Measurements from ENCODE around the gene RANBP17. TPM values are rescaled to one million over a fixed set of nuclear protein-coding genes. Genes with fewer than 3 reads are reported as not detected.
A peak's percentile ranks its signal among the peaks of the same experiment; 100 is the strongest.

RANBP17 gene
- total RNA-seq, 1 experiment from 2014 or later, result 6.6 TPM

- no peak for DNase-seq (ENCODE audit: low read depth)
- in situ Hi-C loops (cut with HindIII; ENCODE audit: low pct_unique_long_range_greater_than_20kb, low sequenced_read_pairs), result no loop called here
These were observed 259.8 kb downstream of the RANBP17 start for GRCh38 chr5:171121638-171122037.

- in situ Hi-C loops (cut with HindIII; ENCODE audit: low pct_unique_long_range_greater_than_20kb, low sequenced_read_pairs), result no loop called here
- DNase-seq (ENCODE audit: low read depth), result no peak
These were observed 260.6 kb downstream of the RANBP17 start for GRCh38 chr5:171122372-171122771.

GRCh38 chr5:171123417-171123816 lies 261.6 kb downstream of the RANBP17 start:
- no peak for DNase-seq (ENCODE audit: low read depth)
- in situ Hi-C loops (cut with HindIII; ENCODE audit: low pct_unique_long_range_greater_than_20kb, low sequenced_read_pairs), result no loop called here

- in situ Hi-C loops (cut with HindIII; ENCODE audit: low pct_unique_long_range_greater_than_20kb, low sequenced_read_pairs), result no loop called here
- DNase-seq (ENCODE audit: low read depth), result no peak
These were observed 265.5 kb downstream of the RANBP17 start for GRCh38 chr5:171127314-171127713.

DNA sequence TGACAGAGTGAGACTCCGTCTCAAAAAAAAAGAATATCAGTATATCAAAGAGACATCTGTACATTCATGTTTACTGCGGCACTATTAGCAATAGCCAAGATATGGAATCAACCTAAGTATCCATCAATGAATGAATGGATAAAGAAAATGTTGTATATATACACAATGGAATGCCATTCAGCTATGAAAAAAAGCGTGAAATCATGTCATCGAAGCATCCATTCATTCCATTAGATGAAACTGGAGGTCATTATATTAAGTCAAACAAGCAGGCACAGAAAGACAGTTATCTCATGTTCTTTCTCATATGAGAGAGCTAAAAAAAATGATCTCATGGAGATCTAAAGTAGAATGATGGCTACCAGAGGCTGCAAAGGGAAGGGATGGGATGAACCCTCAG lies 266.3 kb downstream of the RANBP17 start:
- DNase-seq (ENCODE audit: low read depth), result no peak
- in situ Hi-C loops (cut with HindIII; ENCODE audit: low pct_unique_long_range_greater_than_20kb, low sequenced_read_pairs), result no loop called here

GRCh38 chr5:171129308-171129707 lies 267.5 kb downstream of the RANBP17 start:
- in situ Hi-C loops (cut with HindIII; ENCODE audit: low pct_unique_long_range_greater_than_20kb, low sequenced_read_pairs), result no loop called here
- no peak for DNase-seq (ENCODE audit: low read depth)

GRCh38 chr5:171131497-171131896 lies 269.7 kb downstream of the RANBP17 start:
- in situ Hi-C loops (cut with HindIII; ENCODE audit: low pct_unique_long_range_greater_than_20kb, low sequenced_read_pairs), result no loop called here
- DNase-seq (ENCODE audit: low read depth), result no peak

DNA sequence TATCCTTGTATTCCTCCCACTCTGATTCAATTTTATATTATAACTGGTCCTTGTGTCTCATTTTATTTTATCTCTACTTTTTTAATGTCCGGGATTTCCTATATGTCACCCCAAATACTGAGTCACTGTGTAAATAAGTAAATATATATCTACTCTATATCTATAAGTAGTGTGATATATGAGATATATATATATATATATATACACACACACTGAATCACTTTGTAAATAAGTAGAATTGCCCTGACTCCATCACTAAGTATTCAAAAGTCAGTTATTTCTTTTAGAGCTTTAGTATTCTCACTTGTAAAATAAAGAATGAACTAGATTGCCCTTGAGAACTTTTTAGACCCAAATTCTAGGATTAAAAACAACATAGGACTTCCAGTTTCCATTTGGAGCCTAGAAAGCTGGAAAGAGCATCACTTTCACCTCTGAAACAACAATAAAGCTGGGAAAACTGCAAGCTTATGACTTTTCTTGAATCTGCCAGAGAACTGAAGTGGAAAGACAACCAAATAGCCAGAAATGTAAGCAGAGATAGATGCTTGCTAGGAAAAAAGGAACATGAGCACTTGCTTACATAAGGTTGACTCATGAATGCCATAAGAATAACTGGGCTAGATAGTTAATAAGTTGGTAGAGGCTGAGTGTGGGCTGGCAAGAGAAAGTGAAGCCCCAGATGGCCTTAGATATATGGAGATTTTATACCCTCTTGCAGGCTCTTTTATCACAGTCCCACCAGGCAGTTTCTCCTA lies 276.1 kb downstream of the RANBP17 start:
- peak; percentile 37 for DNase-seq (ENCODE audit: low read depth)
- in situ Hi-C loops (cut with HindIII; ENCODE audit: low pct_unique_long_range_greater_than_20kb, low sequenced_read_pairs), result no loop called here

DNA sequence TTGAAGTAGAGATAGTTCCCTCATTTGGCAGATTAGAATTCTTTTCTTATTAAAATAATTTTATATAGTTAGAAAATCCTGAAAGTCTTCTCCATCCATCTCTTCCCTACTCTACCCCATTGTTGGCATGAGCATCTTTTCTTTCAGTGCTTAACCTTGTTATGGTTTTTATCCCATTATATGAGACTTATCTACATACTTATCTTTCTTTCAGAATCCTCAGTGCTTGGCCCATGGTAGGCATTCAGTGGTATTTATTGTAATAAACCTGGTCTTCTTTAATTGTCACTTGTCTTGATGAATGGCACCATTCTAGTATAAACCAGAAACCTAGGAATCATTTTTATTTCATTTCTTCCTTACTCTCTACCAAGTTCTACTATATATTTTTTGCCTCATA lies 277.4 kb downstream of the RANBP17 start:
- in situ Hi-C loops (cut with HindIII; ENCODE audit: low pct_unique_long_range_greater_than_20kb, low sequenced_read_pairs), result no loop called here
- DNase-seq (ENCODE audit: low read depth), result no peak

DNA sequence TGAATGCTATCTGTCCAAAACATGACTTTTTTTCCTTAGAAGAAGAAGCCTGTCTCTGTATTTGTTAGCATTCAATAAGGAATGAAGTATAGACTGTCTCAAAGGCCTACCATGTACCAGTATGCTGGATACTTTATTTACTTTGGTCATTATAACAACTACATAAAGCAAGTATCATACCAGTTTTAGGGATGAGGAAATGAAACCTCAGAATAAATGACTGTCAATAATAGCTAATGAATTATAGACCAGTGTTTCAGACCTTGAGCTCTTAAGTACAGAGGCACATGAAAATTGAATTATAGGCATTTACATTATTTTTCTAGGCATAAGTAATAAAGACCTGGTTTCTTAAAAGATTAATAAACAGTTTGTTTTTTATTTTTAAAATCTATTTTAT lies 280.8 kb downstream of the RANBP17 start:
- DNase-seq (ENCODE audit: low read depth), result no peak
- in situ Hi-C loops (cut with HindIII; ENCODE audit: low pct_unique_long_range_greater_than_20kb, low sequenced_read_pairs), result no loop called here

DNA sequence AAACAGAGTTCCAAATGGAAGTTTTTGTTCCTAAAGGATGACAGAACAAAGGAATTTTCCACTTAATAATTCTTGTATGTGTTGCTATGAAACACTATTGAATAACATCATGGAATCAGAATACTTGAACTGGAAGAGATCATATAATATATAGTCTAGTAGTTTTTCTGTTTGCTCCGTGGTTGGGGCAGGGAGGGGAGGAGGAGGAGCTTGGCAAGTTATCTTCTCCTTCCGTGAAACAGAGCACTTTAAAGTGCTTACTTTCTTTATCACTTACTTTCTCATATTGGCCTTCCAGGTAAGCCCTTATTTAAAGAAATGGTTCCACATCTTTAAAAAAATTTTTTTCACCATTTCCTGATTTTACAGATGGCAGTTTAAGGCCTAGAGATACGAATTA lies 281.4 kb downstream of the RANBP17 start:
- DNase-seq (ENCODE audit: low read depth), result no peak
- in situ Hi-C loops (cut with HindIII; ENCODE audit: low pct_unique_long_range_greater_than_20kb, low sequenced_read_pairs), result no loop called here

GRCh38 chr5:171143926-171144325 lies 282.1 kb downstream of the RANBP17 start:
- no peak for DNase-seq (ENCODE audit: low read depth)
- in situ Hi-C loops (cut with HindIII; ENCODE audit: low pct_unique_long_range_greater_than_20kb, low sequenced_read_pairs), result no loop called here

GRCh38 chr5:171149333-171149732 lies 287.5 kb downstream of the RANBP17 start:
- no peak for DNase-seq (ENCODE audit: low read depth)
- in situ Hi-C loops (cut with HindIII; ENCODE audit: low pct_unique_long_range_greater_than_20kb, low sequenced_read_pairs), result no loop called here

GRCh38 chr5:171149772-171150171 lies 288.0 kb downstream of the RANBP17 start:
- in situ Hi-C loops (cut with HindIII; ENCODE audit: low pct_unique_long_range_greater_than_20kb, low sequenced_read_pairs), result no loop called here
- no peak for DNase-seq (ENCODE audit: low read depth)

- peak; percentile 4 for DNase-seq (ENCODE audit: low read depth)
- in situ Hi-C loops (cut with HindIII; ENCODE audit: low pct_unique_long_range_greater_than_20kb, low sequenced_read_pairs), result no loop called here
These were observed 290.6 kb downstream of the RANBP17 start for GRCh38 chr5:171152382-171152781.

- no peak for DNase-seq (ENCODE audit: low read depth)
- in situ Hi-C loops (cut with HindIII; ENCODE audit: low pct_unique_long_range_greater_than_20kb, low sequenced_read_pairs), result no loop called here
These were observed 293.8 kb downstream of the RANBP17 start for GRCh38 chr5:171155621-171156020.

GRCh38 chr5:171157276-171157675 lies 295.5 kb downstream of the RANBP17 start:
- no peak for DNase-seq (ENCODE audit: low read depth)
- in situ Hi-C loops (cut with HindIII; ENCODE audit: low pct_unique_long_range_greater_than_20kb, low sequenced_read_pairs), result no loop called here

GRCh38 chr5:171157775-171158174 lies 296.0 kb downstream of the RANBP17 start:
- in situ Hi-C loops (cut with HindIII; ENCODE audit: low pct_unique_long_range_greater_than_20kb, low sequenced_read_pairs), result no loop called here
- DNase-seq (ENCODE audit: low read depth), result no peak

DNA sequence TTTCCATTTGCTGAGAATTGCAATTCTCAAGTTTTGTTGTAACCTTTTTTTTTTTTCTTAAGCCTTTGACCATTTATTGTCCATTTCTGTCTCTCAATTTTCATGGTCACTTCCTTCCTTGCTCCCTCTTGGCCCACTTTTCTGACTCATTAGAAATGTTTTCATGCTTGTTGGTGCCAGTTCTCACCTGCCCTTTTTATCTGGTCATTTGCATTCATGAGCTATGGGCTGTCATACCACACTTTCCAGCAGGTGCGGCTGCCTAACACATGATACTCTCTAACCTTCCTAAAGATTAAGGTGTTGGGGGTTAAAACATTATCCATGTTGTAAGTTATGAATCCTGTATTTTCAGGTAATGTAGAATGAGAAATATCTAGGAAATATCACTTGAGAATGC lies 296.8 kb downstream of the RANBP17 start:
- in situ Hi-C loops (cut with HindIII; ENCODE audit: low pct_unique_long_range_greater_than_20kb, low sequenced_read_pairs), result no loop called here
- DNase-seq (ENCODE audit: low read depth), result no peak

DNA sequence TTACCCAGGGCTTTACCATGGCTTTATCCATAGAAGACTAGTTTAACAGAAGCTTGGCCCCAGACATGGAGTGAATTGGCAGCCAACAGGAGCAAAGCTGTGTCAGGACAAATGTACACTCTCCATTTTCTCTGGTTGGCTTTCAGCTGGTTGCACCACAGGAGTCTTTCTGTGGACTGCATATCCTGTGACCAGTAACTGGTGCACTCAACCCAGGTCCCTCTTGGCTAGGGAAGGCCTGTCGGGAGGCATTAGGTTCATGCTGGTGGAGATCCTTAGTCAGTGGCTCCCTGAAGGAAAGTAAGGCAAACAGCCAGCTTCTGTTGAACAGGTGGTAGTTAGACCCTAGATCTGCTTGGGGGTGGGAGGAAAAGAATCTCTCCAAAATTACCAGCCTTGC lies 300.3 kb downstream of the RANBP17 start:
- DNase-seq (ENCODE audit: low read depth), result no peak
- in situ Hi-C loops (cut with HindIII; ENCODE audit: low pct_unique_long_range_greater_than_20kb, low sequenced_read_pairs), result no loop called here

Measured in Caki2 (cell line).